HG02571 (cell line): Measurements from ENCODE around the gene RFX5.

ENCODE experiments used
- ATAC-seq: cut with Tn5 transposase; IDR thresholded peaks from one replicate; pipeline ENCODE4 v1.9.1; 2021; ENCODE audit warnings: mild to moderate bottlenecking, moderate library complexity; ENCODE audit not compliant: unreplicated experiment

Gene RFX5

GRCh38 chr1:151325231-151325630, 21.8 kb downstream of the RFX5 start:
- no peak for ATAC-seq

GRCh38 chr1:151324390-151324930, 22.6 kb downstream of the RFX5 start:
- ATAC-seq: no peak

GRCh38 chr1:151318975-151319374, 28.1 kb downstream of the RFX5 start:
- ATAC-seq: no peak

- no peak for ATAC-seq
Measured at GRCh38 chr1:151315565-151316235, 31.4 kb downstream of the RFX5 start.

GRCh38 chr1:151314137-151314875, 32.7 kb downstream of the RFX5 start:
- ATAC-seq: no peak

- no peak for ATAC-seq
Measured at GRCh38 chr1:151313501-151313900, 33.6 kb downstream of the RFX5 start.

- ATAC-seq: no peak
Measured at GRCh38 chr1:151312826-151313225, 34.2 kb downstream of the RFX5 start.

- ATAC-seq: no peak
Measured at GRCh38 chr1:151312411-151312810, 34.6 kb downstream of the RFX5 start.

- ATAC-seq: no peak
Measured at GRCh38 chr1:151311589-151312331, 35.3 kb downstream of the RFX5 start.

GRCh38 chr1:151311011-151311410, 36.0 kb downstream of the RFX5 start:
- ATAC-seq: no peak

- ATAC-seq: no peak
Measured at GRCh38 chr1:151309811-151310323, 37.2 kb downstream of the RFX5 start.

GRCh38 chr1:151294742-151295462, 52.1 kb downstream of the RFX5 start:
- ATAC-seq: no peak

GRCh38 chr1:151293093-151293492, 54.0 kb downstream of the RFX5 start:
- ATAC-seq: no peak

- no peak for ATAC-seq
Measured at GRCh38 chr1:151292207-151293030, 54.6 kb downstream of the RFX5 start.

- no peak for ATAC-seq
Measured at GRCh38 chr1:151290709-151291303, 56.2 kb downstream of the RFX5 start.
